GM21526 (cell line): ENCODE results near the gene NTN4.
A peak's percentile ranks its signal among the peaks of the same experiment; 100 is the strongest.
"Not testable (repeated sequence)": the region's sequence is repeated elsewhere in the genome, so short reads cannot be mapped to it uniquely, and the experiment has no call there.

ENCODE experiments used
- ATAC-seq: cut with Tn5 transposase; IDR thresholded peaks from one replicate; pipeline ENCODE4 v1.9.1; 2021; ENCODE audit warnings: moderate library complexity; ENCODE audit not compliant: unreplicated experiment, low FRiP score

Gene NTN4

GRCh38 chr12:95717316-95717928, 73.1 kb downstream of the NTN4 start:
- no peak for ATAC-seq

- no peak for ATAC-seq
Measured at GRCh38 chr12:95715177-95715576, 75.4 kb downstream of the NTN4 start.

- no peak for ATAC-seq
Measured at GRCh38 chr12:95712269-95712668, 78.3 kb downstream of the NTN4 start.

- no peak for ATAC-seq
Measured at GRCh38 chr12:95710386-95710785, 80.2 kb downstream of the NTN4 start.

GRCh38 chr12:95709152-95709551, 81.4 kb downstream of the NTN4 start:
- no peak for ATAC-seq

GRCh38 chr12:95705143-95705542, 85.4 kb downstream of the NTN4 start:
- ATAC-seq = no peak

- ATAC-seq = no peak
Measured at GRCh38 chr12:95703986-95704385, 86.6 kb downstream of the NTN4 start.

GRCh38 chr12:95701722-95702418, 88.7 kb downstream of the NTN4 start:
- ATAC-seq = no peak

GRCh38 chr12:95701275-95701674, 89.3 kb downstream of the NTN4 start:
- no peak for ATAC-seq

- peak; percentile 94 for ATAC-seq
Measured at GRCh38 chr12:95700316-95700785, 90.2 kb downstream of the NTN4 start.

GRCh38 chr12:95699579-95699978, 91.0 kb downstream of the NTN4 start:
- ATAC-seq = no peak

- no peak for ATAC-seq
Measured at GRCh38 chr12:95694136-95694535, 96.4 kb downstream of the NTN4 start.

GRCh38 chr12:95693689-95694088, 96.9 kb downstream of the NTN4 start:
- ATAC-seq = no peak

GRCh38 chr12:95690861-95691635, 99.5 kb downstream of the NTN4 start:
- no peak for ATAC-seq

- no peak for ATAC-seq
Measured at GRCh38 chr12:95687937-95688336, 102.6 kb downstream of the NTN4 start.

- ATAC-seq = no peak
Measured at GRCh38 chr12:95683418-95683817, 107.1 kb downstream of the NTN4 start.

- ATAC-seq = no peak
Measured at GRCh38 chr12:95681210-95681765, 109.3 kb downstream of the NTN4 start.

GRCh38 chr12:95678684-95679083, 111.9 kb downstream of the NTN4 start:
- no peak for ATAC-seq

GRCh38 chr12:95677782-95678181, 112.8 kb downstream of the NTN4 start:
- ATAC-seq = not testable (repeated sequence)

- no peak for ATAC-seq
Measured at GRCh38 chr12:95674631-95675030, 115.9 kb downstream of the NTN4 start.

- ATAC-seq = no peak
Measured at GRCh38 chr12:95674163-95674562, 116.4 kb downstream of the NTN4 start.
